CD4-positive, alpha-beta T cell treated with Interleukin-12 subunit alpha and Interleukin-12 subunit beta, for 1 hour (primary cell): ENCODE data around the gene VAPA.

Experiments used
- DNase-seq: peaks from one replicate; pipeline ENCODE4 v3.0.0-alpha.2; 2020

VAPA gene

GRCh38 chr18:9916077-9916639 is 2.3 kb downstream of the VAPA start:
- no peak for DNase-seq

DNA sequence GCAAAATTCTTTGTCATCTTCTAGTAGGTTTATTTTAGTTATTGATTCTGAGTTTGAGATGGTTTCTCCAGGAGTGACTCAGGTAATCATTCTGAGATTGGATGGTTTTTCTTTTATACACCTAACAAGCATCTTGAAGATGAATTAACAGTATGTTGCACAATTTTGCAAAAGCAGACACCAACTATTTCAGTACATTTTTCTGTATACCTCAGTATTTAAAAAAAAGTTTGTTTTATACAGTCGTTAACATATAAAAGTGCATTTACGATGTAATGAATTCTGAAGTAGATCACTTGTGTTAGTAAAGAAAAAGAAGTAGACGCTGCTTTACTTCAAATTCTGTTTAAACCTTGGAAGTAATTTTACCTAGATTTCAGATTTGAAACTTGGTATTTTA is 3.0 kb downstream of the VAPA start:
- DNase-seq: no peak

DNA sequence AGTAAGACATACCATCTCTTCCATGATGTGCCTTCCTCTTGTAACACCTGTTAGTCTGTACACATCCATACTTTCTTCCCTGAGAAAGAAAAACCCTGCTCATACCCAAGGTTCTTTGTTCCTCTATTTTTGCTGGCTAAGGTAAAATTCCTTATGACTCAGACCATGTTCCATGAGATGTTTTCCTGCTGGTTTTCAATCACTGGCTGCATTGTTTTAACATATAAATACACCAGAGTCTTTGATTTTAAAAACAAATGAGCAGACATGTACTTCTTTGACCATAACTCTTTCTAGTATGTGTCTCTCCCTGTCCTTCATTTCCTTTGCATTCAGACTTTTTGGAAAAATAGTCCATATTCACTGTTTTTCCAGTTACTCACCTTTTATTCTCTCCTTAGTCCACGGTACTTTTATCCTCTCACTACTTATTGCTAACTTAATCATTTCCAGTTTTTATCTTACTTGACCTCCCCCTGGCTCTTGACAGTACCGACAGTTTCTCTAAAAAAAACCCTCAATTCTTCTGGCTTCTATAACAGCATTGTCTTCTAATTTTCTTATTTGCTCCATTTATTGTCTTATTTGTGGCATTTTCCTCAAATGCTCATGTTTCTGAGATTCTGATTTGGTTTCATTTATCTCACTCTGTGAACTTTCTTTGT is 4.3 kb downstream of the VAPA start:
- no peak for DNase-seq

- no peak for DNase-seq
These were observed 5.9 kb downstream of the VAPA start for GRCh38 chr18:9919564-9920232.

DNA sequence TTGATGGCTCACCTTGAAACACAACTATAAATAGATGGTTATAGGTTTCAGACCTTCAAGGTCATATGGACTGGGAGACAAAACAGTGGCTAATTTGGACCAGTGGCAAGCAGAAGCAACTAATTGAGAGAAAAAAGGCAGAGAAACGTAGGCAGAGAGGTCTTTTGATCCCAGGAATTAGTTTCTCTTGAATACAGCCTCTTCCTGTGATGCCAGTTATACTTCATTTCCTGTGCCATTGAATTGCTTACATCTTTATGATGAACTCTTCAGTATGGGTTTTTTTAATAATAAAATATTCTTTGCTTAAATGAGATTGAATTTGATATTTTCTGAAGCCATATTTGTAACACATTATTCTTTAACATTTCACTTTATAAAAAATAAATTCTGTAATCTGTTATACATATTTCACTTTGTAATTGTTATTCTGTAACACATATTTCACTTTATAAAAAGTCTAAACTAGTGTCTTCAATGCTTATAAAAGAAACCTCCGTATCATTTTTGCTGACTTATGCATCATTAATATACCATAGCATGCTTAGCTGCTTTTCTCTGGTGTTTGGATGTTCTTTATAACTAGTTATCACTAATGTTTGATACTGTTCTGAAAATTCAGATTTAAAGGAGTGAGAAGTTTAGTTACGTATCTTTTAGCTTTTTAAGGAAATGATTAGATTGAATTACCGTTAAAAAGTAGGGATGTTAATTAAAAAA is 8.9 kb downstream of the VAPA start:
- no peak for DNase-seq

- DNase-seq: no peak
These were observed 10.6 kb downstream of the VAPA start for GRCh38 chr18:9924371-9924943.

DNA sequence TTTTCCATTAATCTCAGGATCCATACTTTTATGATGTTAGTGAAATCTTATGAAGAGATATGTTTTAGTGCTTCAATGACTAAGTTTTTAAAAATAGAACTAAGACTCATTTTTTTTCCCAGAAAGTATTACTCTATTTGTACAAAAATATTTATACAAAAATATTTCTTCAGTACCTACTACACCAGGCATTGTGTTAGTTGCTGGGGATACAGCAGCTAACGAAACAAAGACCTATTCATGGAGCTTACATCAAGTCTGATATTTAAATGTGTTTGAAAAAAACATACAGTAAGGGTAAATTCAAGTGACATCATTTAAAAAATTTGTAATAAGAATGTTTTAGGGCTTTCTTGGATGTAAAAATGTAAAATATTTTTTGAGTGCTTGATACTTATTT is 11.6 kb downstream of the VAPA start:
- no peak for DNase-seq

GRCh38 chr18:9925795-9926194 is 12.0 kb downstream of the VAPA start:
- DNase-seq: no peak

DNA sequence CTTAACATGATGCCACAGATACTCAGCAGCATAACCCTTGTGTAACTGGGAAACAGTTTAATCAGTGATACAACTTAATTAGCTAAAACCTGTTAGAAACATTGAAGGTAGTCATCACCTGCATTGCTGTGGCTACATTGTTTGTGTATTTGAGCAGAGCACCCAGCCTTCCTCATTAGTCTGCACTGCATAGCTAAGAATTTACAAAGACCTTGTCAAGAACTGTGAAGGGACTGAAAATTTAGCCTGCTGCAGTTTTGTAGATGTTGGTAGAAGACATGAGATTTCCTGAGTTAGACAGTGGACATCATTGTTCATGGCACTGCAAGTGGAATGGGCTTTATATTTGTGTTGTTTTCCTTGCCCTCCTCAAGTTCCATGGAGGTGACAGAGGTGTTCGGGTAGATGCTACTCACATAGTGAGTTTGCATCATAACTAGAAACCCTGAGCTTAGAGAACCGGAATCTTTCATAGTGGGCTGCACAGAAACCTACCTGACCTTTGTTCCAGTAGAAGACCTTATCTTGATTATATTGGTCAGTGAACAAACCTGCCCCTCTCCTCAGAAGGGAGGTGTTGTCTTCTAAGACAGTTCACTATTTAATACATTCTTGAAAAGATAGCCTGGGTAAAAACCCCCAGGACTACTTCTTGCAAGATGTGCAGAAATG is 12.5 kb downstream of the VAPA start:
- DNase-seq: no peak

- no peak for DNase-seq
These were observed 13.2 kb downstream of the VAPA start for GRCh38 chr18:9926977-9927376.

DNA sequence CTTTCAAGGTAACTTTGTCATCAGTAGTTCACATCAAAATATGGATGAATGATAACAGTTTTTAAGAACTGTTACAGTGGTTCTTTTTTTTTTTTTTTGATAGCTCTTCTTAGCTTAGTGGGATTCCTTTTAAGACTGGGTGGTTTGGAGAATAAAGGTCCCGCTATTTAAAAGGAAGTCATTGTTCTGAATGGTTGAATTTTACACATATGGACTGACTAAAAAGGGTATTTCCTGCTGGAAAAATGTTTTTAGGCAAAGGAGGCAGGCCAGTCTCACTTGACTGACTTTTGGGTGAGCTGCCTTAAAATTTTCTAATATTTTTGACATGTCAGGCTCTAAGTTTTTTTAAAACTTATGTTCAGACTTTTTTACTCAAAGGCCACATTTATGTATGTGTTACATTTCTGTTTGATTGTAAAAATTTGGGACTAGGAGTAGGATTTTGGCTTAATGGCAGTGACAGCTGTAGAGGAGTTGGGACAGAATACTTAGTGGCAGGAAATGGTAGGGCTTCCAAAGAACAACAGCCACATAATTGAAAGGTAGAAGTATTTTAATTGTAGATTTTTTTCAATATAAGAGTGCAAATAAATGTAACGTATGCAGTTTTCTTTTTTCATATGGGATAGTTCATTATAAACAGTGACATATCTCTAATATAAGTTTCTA is 13.7 kb downstream of the VAPA start:
- DNase-seq: no peak

DNA sequence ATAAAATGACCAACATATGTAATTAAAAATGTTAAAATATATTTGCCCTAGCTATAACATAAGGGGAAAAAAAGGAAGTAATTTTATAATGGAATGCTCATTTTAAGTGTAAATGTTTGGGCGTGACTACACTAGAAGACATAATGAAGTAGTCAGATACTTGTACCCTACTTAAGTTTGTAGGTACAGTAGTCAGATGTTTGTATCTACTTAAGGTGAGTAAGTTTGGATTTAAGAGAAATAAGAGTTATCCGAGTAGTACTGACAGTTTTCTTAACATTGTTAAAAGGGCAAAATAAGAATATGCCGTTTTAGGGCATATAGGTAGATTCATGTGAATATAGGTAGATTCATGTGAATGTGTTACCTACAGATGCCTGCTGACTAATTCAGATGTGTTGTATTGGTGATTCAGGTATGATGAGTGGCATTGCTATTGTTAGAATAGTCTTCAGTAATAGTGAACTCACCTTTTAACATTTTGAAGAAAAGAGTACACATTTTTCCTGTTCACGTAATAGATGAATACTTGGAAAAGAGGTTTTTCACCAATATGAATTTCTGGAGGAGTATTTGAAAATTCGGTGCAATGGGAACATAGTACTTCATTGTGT is 14.9 kb downstream of the VAPA start:
- no peak for DNase-seq

GRCh38 chr18:9930299-9930884 is 16.6 kb downstream of the VAPA start:
- no peak for DNase-seq

DNA sequence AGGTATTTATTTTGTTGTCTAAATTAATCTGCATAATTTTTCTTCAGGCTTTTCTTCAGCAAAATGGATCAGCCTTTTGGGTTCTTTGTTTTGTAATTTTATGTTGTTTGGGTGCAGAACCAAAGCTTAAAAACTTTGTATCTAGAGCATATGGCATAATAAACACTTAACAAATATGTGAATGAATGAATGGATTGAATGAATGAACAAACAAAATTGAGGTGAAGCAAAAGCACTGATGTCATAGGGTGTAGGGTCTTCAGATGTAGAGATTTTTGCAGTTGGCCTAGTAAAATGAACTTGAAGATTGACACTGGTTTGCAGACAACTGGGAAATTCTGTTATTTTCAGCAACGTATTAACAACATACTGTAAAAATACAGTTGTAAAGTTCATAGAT is 17.3 kb downstream of the VAPA start:
- DNase-seq: no peak

- no peak for DNase-seq
These were observed 17.9 kb downstream of the VAPA start for GRCh38 chr18:9931678-9932077.

DNA sequence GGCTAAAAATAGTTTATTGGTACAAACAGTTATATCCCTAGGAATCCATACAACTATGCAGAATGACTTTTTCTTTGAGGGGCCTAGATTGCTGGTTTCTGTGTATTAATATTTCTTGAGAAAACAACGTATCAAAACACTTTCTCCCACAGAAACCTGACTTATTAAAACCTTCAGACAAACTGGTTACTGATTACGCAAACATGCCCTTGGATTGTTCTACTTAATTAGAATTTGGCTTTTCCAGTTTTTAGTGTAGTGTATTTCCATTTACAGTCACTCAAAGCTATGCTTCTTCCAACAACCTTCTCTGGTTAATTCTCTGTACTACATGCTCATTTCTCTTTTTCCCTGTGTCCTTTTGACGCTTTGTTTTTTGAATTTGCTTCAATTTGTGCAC is 20.0 kb downstream of the VAPA start:
- no peak for DNase-seq

GRCh38 chr18:9934274-9934673 is 20.5 kb downstream of the VAPA start:
- DNase-seq: no peak

GRCh38 chr18:9941103-9941502 is 27.3 kb downstream of the VAPA start:
- DNase-seq: no peak

- no peak for DNase-seq
These were observed 27.8 kb downstream of the VAPA start for GRCh38 chr18:9941660-9942059.

DNA sequence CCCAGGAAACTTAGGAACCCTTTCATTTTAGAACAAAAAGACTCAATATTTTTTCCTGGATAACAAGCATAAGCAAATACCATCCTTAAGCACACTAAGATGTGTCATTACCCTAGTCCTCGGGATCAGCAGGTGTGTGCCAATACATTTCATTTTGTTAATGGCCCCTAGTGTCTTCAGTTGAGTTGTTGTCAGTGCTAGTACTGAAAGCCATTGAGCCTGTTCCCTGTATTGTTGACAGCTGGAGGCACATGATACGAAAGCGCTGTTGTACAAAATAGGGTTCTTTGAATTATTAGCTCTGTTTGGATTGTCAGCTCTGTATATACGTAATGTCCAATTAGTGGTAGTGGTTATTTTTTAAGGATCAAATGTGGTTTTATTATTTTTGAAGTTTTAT is 29.5 kb downstream of the VAPA start:
- no peak for DNase-seq

- DNase-seq: no peak
These were observed 31.0 kb downstream of the VAPA start for GRCh38 chr18:9944805-9945204.

- no peak for DNase-seq
These were observed 33.0 kb downstream of the VAPA start for GRCh38 chr18:9946831-9947230.
